MM.1S (cell line): ENCODE data around the gene PRSS21.

Experiments used
- CTCF ChIP-seq: fragments of 300-600 bp; sonication (generic); IDR thresholded peaks from 2 replicates; pipeline ENCODE4 v1.5.1; 2016; ENCODE audit warnings: antibody characterized with exemption, low read length, mixed read lengths
- EZH2phosphoT487 ChIP-seq: fragments of 300-600 bp; sonication (generic); IDR thresholded peaks from 2 replicates; pipeline ENCODE4 v1.6.1; 2018; ENCODE audit warnings: antibody characterized with exemption, low read length

- TF ChIP-seq CTCF, result no peak
- TF ChIP-seq EZH2phosphoT487, result no peak
Measured at GRCh38 chr16:2827831-2828520, 10.9 kb downstream of the PRSS21 start.
